H1 (cell line): ENCODE measurements around the gene PERCC1.
"Not testable (repeated sequence)": the region's sequence is repeated elsewhere in the genome, so short reads cannot be mapped to it uniquely, and the experiment has no call there.

Experiments used
- CEBPB ChIP-seq: IDR thresholded peaks from 2 replicates; pipeline ENCODE4 v1.6.1; 2012; ENCODE audit warnings: low read depth, low read length
- CTCF ChIP-seq, 3 experiments: IDR thresholded peaks; 1 replicate in 2 of 3; 2 replicates in 1 of 3; pipeline versions ENCODE4 v1.5.1 to v1.6.1; 2011; ENCODE audit warnings: low read length in 3 of 3, mild to moderate bottlenecking in 3 of 3, inconsistent platforms in 2 of 3, low read depth in 1 of 3, moderate library complexity in 1 of 3; ENCODE audit not compliant: insufficient read depth in 1 of 3; ENCODE audit errors: control extremely low read depth in 1 of 3
- EZH2 ChIP-seq: fragments of 200-600 bp; sonication (generic); IDR thresholded peaks from 2 replicates; pipeline ENCODE4 v1.7.1; 2012; ENCODE audit warnings: low read depth, mild to moderate bottlenecking, moderate library complexity, low read length, inconsistent platforms; ENCODE audit not compliant: severe bottlenecking
- MAFK ChIP-seq: IDR thresholded peaks from 2 replicates; pipeline ENCODE4 v1.6.1; 2012; ENCODE audit warnings: low read depth, mild to moderate bottlenecking, improper control_type of control experiment, low read length
- POLR2AphosphoS5 ChIP-seq: IDR thresholded peaks from 2 replicates; pipeline ENCODE4 v1.6.1; 2011; ENCODE audit warnings: low read depth, low read length
- SP4 ChIP-seq: IDR thresholded peaks from 2 replicates; pipeline ENCODE4 v1.6.1; 2012; ENCODE audit warnings: low read length, inconsistent platforms

DNA sequence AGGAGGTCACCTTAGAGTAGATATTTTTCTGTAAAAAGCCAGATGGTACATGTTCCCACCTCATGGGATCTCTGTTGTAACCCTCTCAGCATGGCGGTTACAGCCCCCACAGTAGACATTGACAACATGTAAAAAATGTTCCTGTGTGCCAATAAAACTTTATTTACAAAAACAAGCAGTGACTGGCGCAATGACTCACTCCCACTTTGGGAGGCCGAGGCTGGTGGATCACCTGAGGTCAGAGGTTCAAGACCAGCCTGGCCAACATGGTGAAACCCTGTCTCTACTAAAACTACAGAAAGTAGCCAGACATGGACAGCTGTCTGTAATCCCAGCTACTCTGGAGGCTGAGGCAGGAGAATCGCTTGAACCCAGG is 8.8 kb downstream of the PERCC1 start:
- not testable (repeated sequence) for TF ChIP-seq POLR2AphosphoS5; SP4; CTCF (IDR thresholded peaks at IDR 0.05; ENCODE audit: control extremely low read depth in 1 of 3, insufficient read depth in 1 of 3, low read depth in 1 of 3, low read length in 3 of 3); MAFK; CEBPB; EZH2
